HG02798 (cell line): ENCODE results near the gene MMP17.

Source experiments
- ATAC-seq: cut with Tn5 transposase; IDR thresholded peaks from one replicate; pipeline ENCODE4 v1.9.1; 2021; ENCODE audit warnings: mild to moderate bottlenecking; ENCODE audit not compliant: unreplicated experiment, poor library complexity

MMP17 gene

DNA sequence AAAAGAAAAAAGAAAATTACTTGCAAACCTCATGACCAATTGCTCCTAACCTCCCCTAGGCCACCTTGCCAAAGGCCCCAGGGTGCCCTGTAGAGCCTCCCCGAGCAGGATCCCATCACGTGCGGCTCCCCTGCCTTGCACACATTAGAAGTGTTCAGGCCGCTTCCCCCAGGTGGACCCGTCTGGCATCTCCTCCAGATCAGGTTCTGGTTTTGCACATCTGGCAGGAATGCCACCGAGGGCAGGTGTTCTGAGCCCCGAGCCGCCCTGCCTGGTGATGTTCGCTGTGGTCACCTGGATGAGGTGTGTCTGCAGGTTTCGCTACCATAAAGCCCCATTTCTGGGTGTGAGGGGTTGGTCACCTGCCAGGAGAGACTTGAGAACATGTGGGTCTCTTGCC, 19.3 kb downstream of the MMP17 start:
- ATAC-seq, result no peak

GRCh38 chr12:131848753-131849152, 20.6 kb downstream of the MMP17 start:
- no peak for ATAC-seq

DNA sequence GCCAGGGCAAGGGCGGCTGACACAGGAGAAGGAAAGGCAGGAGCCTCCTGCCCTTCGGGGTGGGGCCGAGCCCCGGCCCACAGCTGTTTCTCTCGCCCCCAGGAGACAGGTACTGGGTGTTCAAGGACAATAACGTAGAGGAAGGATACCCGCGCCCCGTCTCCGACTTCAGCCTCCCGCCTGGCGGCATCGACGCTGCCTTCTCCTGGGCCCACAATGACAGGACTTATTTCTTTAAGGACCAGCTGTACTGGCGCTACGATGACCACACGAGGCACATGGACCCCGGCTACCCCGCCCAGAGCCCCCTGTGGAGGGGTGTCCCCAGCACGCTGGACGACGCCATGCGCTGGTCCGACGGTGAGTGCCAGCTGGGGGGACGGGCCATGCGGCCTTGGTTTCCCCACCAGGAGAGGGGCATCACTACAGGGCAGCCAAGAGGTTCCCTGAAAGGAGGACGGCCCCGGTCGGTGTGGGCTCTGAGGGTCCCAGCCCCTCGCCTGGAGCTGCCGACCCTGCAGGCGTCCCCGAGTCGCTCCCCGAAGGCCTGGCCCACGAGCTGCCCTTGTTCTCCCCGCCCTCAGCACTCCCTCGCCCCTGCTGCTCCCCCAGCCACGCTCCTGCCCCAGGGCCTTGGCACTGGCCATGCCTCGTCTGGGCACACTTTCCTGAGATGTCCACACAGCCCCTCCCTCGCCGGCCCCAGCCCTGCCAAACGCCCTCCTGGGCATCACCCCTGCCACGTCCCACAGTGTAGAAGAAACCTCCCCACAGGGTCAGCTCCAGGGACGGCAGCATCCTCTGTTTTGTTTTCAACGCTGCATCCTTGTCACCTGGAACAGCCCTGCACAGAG, 21.7 kb downstream of the MMP17 start:
- ATAC-seq, result no peak

- no peak for ATAC-seq
Measured at GRCh38 chr12:131850856-131851559, 22.8 kb downstream of the MMP17 start.

- ATAC-seq, result no peak
Measured at GRCh38 chr12:131851741-131852550, 23.8 kb downstream of the MMP17 start.

GRCh38 chr12:131852551-131853299, 24.5 kb downstream of the MMP17 start:
- peak; percentile 40 for ATAC-seq

- no peak for ATAC-seq
Measured at GRCh38 chr12:131853832-131854797, 25.9 kb downstream of the MMP17 start.

- ATAC-seq, result no peak
Measured at GRCh38 chr12:131854861-131855476, 26.8 kb downstream of the MMP17 start.

GRCh38 chr12:131855521-131856142, 27.4 kb downstream of the MMP17 start:
- no peak for ATAC-seq

DNA sequence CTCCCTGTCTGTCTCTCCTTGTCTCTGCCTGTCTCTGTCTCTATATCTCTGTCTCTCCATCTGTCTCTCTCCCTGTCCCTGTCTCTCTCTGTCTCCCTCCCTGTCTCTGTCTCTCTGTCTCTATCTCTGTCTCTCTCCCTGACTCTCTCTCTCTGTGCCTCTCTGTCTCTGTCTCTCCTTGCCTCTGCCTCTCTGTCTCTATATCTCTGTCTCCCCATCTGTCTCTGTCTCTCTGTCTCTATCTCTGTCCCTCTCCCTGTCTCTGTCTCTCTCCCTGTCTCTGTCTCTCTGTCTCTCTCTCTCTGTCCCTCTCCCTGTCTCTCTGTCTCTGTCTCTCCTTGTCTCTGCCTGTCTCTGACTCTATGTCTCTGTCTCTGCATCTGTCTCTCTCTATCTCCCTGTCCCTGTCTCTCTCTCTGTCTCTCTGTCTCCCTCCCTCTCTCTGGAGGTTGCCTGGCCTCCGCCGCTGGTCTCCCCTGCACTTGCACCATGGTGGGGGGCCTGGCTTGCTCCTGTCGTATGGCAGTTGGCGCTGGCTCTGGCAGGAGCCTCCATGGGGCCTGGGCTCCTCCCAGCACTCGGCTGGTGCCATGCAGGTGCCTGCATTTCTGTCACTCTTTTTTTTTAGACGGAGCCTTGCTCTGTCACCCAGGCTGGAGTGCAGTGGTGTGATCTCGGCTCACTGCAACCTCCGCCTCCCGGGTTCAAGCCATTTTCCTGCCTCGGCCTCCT, 28.3 kb downstream of the MMP17 start:
- ATAC-seq, result no peak

DNA sequence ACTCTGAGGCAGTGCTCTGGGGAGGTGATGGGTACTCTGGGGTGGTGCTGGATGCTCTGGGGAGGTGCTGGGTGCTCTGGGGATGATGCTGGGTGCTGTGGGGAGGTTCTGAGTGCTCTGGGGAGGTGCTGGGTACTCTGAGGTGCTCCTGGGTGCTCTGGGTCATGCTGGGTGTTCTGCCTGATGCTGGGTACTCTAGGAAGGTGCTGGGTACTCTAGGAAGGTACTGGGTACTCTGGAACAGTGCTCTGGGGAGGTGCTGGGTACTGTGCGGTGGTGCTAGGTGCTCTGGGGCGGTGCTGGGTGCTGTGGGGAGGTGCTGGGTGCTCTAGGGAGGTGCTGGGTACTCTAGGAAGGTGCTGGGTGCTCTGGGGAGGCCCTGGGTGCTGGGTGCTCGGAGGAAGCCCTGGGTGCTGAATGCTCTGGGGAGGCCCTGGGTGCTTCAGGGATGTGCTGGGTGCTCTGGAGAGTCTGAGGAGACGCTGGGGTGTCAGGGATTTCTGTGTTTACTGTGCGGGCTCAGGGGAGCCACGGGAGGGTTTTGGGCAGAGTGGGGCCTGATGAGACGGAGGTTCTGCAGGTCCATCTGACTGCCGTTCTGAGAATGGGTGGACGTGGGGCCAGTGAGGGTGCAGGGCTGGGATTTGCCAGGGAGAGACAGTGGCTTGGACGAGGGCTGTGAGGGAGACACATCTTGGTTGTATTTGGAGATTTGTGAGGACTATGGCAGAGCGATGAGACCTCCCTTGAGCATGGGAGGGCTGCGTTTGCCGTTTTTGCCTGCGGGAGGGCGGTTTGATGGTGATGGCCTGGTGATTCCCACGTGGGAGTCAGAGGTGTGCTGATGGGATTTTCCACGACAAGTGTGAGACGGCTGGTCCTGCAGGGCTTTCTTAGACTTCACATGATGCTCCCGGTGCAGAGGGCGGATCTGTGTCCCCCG, 30.0 kb downstream of the MMP17 start:
- ATAC-seq, result no peak

DNA sequence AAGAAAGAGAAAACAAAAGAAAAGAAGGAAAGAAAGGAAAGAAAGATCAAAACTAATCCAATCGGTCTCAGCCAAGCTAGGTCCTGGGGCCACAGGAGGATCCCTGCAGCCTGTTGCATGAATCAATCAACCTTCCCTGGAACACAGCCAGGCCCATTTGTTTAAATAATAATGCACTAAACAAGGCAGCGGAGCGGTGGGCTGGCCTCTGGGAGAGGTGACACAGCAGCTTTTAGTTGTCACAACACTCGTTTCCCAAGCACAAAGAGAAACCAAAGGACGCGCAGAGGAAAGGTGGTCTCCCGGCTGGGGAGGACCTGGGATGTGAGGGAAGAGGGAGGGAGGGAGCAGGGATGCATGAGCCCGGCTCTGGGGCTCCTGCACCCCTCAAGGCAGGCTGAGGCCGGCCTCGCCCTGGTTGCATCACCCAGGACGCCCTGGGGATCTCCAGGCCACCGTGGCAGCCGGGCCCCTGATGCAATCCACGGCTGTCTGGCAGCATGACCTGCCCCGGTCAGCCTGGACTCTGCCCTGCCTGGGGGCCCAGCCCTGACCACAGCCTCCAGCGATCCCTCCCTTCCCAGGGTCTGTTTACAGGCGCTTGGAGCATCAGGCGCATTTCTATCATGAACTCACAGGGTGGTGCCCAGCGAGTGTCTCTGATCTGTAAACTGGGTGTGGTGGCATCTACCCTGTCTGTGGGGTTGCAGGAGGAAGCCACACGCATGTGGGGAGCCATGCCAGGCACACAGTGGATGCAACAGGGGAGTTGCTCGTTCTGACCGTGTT, 32.5 kb downstream of the MMP17 start:
- no peak for ATAC-seq

DNA sequence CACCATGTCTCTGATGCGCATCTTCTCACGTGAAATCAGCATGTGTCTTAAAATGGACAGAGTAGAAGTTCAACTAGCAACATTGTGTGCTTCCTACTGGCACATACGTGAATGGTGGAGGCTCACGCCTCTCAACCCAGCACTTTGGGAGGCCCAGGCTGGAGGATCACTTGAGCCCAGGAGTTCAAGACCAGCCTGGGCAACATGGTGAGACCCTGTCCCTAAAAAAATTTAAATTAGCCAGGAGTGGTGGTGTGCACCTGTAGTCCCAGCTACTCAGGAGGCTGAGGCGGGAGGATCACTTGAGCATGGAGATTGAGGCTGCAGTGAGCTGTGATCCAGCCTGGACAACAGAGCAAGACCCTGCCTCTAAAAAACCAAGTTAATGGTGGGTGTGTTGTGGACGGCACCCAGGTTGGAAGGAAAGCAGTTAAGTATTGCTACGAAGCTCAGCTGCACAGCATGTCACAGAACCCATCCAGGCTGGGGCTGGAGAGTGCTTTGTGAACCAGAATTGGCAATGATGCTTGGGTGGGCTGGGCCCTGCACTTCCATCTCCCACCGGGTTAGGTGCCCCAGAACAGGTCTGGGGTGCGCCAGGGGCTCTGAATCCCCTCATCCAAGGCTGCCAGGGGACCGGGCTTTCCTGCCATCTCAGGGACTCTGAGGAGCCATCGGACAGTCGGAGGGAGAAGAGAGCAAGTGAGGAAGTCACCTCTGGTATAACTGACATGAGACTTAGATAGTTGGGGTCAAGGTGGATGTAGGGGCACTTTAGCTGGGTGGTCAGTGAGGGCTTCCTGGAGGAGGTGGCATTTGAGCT, 33.3 kb downstream of the MMP17 start:
- no peak for ATAC-seq

GRCh38 chr12:131862084-131862441, 33.9 kb downstream of the MMP17 start:
- no peak for ATAC-seq

DNA sequence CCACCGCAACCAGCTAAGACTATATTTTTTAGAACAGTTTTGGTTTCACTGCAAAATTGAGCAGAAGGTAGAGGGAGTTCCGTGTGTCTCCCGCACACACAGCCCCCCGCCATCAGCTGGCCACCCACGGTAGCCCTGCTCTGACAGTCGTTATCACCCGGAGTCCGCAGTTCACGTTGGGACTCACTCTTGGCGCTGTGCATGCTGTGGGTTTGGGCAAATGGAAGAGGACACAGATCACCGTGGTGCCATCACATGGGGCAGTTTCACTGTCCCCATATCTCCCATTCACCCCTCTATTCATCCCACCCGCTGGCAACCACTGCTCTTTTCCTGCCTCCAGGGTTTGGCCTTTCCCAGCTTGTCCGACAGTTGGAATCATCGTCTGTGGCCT, 34.4 kb downstream of the MMP17 start:
- ATAC-seq, result no peak
